HTERT RPE-1 (cell line): ENCODE measurements around the gene CDH5.

Experiments
- in situ Hi-C: fragments of 300-500 bp; cut with MboI; formaldehyde crosslinking; loops from 4 replicates; pipeline ENCODE4 v1.14.3; 2020; ENCODE audit warnings: low sequenced_read_pairs

CDH5 gene

DNA sequence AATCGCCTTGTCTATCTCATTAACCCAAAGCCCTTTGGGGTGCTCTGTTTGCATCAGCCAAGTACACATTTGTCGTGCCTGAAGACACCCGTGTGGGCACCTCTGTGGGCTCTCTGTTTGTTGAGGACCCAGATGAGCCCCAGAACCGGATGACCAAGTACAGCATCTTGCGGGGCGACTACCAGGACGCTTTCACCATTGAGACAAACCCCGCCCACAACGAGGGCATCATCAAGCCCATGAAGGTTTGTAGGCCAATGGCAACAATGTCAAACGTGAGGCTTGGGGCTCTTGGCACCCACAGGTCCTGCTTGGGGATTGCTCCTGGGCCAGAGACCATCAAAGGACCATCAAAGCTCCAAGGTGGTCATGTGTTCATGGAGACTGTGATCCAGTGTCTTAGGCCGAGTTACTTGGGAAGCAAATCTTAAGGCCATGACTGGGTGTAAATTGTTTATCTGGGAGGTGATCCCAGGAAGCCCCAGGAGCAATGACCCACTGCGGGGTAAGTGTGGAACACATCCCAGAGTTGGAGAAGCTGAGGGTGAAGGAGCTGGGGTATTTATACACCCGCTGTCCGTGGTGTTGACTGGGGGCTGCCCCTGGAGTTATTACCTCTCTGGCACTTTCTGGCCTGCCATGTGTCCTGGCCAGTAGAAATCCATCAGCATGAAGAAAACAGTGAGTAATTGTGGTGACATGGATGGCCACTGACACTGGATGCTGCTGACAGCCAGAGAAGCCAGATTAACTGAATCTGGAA is 24.0 kb downstream of the CDH5 start:
- in situ Hi-C loops = no loop called here

DNA sequence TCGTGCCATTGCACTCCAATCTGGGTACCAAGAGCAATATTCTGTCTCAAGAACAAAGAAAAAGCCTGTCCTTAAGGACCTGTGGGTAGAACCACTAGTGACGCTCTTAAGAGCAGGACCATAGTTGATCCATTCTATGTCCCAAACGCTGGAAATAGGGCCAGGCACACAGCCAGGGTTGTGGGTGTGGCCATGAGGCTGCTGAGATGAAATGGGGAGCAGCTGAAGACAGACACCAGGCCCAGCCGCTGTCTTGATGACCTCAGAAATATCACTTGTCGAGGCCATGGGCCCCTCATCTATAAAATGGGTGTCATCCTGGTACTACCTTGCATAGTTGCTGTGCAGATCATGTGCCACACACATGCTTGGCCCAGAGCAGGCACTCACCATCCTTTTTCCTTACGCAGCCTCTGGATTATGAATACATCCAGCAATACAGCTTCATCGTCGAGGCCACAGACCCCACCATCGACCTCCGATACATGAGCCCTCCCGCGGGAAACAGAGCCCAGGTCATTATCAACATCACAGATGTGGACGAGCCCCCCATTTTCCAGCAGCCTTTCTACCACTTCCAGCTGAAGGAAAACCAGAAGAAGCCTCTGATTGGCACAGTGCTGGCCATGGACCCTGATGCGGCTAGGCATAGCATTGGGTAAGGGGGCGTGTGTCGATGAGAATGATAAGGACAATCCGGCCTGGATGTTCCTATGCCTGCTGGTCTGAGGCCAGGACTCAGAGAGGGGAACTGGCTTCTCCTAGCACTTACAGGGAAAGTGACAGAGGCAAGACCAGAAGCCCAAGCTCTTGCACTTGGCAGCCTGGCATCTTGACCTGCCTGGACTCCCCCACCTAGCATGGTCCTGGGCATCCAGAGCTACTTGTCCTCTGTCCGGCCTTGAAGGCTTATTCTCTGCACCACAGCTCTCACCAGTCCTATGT is 25.5 kb downstream of the CDH5 start:
- in situ Hi-C loops = no loop called here

DNA sequence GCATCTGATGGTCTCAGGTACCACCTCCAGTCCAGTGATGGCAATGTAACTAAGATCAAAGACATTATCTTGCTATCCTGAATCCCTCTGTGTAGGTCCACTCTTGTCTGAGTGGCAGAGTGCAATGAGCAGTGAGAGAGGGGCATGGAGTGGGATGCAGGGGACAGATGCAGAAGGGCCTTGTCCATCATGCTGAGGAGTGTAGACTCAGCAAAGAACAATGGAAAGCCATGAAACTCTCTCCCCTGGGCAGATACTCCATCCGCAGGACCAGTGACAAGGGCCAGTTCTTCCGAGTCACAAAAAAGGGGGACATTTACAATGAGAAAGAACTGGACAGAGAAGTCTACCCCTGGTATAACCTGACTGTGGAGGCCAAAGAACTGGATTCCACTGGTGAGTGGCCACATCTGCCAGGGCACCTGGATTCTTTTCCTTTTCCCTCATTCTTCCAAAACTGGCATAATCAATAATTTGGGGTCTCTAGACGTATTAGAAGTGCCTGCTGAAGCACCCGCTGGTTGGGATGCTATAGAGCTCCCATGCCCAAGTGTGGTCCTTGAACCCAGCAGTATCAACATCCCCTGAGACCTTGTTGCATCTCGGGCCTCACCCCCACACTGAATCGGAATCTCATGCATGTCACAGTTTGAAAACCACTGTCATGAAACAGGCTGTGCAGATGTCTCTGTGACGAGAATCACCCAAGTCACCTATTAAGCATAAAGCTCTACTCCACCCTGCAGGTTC is 29.5 kb downstream of the CDH5 start:
- in situ Hi-C loops = no loop called here

DNA sequence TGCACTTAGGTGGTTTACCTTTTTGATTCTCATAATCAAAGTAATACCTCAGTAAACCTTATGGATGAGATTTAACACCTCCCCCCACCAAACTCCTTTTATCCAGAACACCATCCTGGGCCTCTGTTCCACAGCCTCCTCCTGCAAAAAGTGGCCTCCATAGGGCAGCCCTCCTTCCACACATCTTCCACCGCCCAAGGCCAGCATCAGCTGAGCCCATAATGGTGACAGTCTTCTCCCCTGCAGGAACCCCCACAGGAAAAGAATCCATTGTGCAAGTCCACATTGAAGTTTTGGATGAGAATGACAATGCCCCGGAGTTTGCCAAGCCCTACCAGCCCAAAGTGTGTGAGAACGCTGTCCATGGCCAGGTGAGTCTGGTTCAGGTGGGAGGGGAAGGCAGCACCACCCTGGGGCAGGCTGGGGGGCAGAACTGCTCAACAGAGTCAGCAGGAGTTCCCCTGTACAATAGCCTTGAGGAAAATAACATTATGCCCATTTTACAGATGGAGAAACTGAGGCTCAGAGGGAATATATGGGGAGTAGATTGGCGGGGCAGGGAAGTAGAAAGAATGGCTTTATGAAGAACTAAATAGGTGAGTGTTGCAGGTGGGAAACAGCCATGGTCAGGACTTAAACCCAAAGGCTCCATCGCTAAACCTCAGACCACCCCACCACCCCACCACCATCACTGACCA is 31.4 kb downstream of the CDH5 start:
- in situ Hi-C loops = no loop called here

DNA sequence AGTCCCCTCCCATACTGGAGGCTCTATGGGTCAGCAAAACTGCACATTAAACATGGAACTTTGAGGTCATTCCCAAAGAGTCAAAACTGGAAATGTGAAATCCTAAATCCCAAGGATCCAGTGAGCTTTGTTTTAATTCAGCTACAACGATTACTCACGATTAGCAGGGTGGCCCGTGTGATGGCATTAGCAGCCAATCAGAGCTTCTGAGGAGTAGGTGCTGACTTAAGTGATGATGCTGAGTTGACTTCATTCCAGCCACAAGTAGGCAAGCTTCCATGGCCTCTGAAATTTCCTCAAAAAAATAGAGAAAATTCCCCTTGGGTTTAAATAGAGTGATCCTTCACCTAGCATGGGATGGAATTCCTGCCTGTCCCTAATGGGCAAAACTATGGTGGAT is 32.5 kb downstream of the CDH5 start:
- in situ Hi-C loops = no loop called here

DNA sequence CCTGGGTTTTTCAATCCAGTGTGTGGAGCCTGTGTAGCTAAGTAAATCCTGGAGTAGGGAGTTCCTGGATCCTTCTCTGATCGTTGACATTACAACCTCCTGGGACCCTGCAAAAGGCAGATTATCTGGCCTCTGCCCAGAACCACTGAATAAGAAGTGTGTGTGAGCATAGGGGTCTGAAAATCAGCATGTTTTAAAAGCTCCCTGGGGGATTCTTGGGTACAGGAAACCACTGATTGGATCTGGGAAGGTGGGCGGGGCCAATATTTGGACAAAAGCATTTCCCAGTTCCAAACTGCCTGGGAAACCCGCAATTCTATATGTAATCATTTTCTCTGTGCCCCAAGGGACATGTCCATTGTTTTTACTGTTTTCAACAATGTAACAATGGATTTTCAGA is 33.4 kb downstream of the CDH5 start:
- in situ Hi-C loops = no loop called here

DNA sequence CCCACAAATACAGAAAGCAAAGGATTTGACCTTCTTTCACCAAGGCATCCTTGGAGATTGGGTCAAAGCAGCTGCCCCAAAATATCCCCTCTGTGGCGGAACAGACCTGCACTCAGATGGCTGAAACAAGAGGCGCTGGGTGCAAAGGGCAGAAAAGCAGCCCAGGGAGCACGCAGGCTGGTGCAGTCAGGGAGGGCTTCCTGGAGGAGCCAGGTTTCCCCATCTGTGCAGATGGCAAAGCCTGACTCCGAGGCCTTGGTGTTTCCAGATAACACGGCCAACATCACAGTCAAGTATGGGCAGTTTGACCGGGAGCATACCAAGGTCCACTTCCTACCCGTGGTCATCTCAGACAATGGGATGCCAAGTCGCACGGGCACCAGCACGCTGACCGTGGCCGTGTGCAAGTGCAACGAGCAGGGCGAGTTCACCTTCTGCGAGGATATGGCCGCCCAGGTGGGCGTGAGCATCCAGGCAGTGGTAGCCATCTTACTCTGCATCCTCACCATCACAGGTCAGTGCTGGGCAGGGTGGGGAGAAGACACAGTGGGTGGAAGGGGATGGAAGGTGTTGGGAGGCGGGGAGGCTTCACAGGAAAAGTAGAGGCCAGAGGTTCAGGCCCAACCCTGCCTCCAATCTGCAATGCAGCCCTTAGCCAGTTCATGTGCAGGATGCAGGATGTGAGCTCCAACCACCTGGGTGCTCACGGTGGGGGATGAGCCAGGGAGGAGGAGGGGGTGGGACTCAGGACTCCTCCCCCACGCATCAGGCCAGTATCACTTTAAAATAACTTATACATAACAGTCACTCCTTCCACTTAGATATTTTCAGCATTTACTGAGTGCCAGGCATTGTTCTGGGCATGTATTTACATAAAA is 34.3 kb downstream of the CDH5 start:
- in situ Hi-C loops = no loop called here

DNA sequence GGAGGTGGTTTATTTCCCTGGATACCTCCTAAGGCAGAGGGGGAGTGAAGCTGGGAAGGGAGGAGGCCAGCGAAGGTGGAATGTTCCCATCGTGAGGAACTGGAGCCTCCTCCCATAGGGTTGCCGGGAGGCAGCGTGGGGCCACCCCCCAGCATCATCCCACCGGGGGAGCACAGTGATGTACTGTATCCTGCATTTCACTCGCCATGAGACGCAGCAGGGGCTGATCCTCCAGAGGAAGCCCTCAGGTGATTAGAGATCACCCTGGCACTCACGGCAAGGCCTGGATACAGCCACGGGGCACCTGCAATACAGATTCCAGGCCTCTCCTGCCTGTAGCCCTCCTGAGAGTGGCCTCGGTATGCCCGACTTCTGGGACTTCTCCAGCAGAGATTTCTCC is 35.1 kb downstream of the CDH5 start:
- in situ Hi-C loops = no loop called here

DNA sequence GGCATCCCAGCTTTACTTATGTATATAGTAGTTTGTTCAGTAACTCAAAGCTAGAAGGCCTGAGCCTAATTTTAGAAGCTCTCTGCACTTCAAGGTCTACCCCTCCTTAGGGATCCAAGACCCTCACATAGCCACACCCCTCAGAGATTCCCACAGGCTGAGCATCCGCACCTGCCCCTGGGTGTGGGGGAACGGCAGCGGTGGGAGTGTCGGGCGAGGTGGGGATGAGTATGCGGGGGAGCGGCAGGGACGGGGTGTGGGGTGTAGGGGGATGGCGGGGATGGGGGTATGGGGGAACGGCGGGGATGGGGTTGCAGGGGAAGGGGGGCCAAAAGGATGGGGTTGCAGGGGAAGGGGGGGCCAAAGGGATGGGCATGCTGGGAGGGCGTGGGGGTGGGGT is 35.7 kb downstream of the CDH5 start:
- in situ Hi-C loops = no loop called here

DNA sequence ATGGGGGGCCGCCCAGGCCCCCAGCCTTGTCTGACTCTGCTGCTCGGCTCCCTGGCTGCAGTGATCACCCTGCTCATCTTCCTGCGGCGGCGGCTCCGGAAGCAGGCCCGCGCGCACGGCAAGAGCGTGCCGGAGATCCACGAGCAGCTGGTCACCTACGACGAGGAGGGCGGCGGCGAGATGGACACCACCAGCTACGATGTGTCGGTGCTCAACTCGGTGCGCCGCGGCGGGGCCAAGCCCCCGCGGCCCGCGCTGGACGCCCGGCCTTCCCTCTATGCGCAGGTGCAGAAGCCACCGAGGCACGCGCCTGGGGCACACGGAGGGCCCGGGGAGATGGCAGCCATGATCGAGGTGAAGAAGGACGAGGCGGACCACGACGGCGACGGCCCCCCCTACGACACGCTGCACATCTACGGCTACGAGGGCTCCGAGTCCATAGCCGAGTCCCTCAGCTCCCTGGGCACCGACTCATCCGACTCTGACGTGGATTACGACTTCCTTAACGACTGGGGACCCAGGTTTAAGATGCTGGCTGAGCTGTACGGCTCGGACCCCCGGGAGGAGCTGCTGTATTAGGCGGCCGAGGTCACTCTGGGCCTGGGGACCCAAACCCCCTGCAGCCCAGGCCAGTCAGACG is 36.2 kb downstream of the CDH5 start:
- in situ Hi-C loops = no loop called here

DNA sequence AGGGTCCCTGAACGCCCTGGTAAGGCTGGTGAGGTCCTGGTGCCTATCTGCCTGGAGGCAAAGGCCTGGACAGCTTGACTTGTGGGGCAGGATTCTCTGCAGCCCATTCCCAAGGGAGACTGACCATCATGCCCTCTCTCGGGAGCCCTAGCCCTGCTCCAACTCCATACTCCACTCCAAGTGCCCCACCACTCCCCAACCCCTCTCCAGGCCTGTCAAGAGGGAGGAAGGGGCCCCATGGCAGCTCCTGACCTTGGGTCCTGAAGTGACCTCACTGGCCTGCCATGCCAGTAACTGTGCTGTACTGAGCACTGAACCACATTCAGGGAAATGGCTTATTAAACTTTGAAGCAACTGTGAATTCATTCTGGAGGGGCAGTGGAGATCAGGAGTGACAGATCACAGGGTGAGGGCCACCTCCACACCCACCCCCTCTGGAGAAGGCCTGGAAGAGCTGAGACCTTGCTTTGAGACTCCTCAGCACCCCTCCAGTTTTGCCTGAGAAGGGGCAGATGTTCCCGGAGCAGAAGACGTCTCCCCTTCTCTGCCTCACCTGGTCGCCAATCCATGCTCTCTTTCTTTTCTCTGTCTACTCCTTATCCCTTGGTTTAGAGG is 37.1 kb downstream of the CDH5 start:
- in situ Hi-C loops = no loop called here

DNA sequence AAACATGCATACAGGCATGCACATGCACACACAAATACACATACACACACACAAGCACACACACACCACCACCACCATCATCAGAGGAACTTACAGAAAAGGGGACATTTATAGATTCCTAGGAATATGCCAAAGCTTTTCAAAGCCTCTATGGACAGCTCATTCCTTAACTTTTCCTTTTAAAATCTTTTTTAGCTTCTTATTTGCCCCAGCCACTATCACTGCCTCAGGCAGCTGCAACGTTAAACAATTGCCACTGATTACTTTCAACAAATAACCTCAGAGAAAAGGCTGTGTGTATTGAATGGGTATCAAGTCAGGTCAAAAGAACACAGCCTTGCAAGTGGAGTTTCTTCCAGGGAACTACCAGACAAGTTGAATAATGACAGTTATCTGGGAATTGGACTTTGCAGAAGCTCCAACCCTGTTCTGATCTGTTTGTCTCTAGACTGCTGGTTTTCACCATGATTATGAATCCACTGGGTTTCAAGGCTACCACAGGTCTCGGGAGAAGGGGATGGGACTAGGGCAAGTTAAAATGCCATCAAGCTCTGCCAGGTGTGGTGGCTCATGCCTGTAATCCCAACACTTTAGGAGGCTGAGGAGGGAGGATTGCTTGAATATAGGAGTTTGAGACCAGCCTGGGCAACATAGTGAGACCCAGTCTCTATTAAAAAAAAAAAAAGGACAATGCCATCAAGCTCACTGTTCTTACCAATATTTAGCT is 38.7 kb downstream of the CDH5 start:
- in situ Hi-C loops = no loop called here

DNA sequence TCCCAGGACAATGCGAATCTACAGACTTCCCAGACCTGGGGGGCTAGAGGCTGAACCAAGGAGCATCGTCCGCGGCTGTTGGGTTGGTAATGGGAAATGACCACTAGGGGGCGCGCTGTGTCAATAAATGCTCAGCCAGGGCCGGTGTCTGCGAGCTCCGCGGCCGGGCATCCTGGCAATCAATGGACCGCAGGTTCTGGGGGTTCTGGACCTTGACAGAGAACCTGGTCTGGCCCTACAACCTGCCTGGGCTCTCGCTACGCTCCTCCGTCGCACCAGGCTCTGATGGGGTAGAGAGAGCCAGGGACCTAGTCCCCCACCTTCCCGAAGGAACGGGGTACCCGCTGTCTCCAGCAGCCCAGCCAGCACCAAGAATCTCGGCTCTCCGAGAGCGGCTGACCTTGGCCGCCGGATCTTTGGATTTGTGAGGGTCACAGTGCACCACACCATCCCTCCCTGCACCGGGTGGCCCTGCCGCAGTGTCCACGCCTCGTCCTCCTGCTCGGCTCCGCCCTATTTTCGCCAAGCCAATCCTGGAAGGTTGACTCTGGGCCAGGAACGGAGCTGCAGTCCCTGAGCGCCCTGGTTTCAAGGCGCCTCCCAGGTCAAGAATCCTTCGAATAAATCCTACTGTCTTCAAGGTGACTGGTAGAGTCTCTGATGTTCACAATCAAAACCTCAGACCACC is 40.2 kb downstream of the CDH5 start:
- in situ Hi-C loops = no loop called here

DNA sequence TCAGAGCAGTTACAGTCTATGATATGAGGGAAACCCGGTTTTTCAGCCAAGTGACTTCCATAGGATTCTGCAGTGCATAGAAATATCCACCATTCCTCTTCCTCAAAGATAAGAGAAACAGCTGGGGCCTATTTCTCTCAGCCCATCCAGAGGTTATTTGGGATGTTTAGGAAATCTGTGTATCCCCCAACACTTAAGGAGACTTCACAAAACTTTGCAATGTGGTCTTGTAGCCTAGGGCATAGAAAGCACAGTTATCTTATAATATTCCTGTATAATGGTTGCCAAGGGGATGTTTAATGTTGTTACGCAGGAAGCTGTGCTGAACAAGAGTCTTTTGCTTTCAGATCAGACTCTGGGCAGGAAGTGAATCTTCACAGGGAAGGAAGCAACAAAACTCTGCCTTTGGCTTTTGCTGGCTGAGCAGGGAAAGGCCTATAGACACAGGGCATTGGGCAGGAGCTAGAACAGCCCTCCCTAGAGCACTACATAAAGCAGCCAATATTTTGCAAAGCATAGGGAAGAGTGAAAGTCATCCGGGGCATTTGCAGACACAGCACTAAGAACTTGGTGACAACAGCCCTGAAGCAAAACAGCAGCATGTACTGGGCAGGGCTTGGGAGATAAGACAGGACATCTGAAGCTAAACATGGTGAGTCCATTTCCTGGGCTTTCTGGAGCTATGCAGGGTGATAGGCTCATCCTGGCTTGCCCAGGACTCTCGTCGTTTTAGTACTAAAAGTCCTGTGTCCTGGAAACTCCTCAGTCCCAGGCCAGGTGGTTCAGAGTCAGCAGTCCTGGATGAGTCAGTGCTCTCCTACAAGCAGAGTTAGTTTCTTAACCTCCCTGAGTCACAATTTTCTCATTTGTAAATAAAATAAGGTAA is 41.9 kb downstream of the CDH5 start:
- in situ Hi-C loops = no loop called here

DNA sequence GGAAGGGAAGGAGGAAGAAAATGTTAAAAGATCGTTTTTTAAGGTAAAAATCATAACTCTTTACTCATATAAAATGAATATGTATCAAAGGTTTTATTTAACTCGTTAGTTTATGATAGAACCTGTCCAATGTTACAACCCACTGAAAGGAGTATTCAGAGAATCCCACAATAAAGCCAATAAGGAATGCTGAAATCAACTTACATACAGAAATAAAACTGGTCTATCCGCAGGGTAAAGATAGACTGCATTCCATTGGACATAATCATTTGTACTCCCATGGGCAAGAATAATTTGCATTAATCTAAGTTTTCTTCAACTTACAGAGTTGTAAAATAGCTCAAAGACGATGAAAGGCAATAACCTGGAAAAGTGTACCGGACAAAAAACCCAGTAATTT is 42.7 kb downstream of the CDH5 start:
- in situ Hi-C loops = no loop called here

DNA sequence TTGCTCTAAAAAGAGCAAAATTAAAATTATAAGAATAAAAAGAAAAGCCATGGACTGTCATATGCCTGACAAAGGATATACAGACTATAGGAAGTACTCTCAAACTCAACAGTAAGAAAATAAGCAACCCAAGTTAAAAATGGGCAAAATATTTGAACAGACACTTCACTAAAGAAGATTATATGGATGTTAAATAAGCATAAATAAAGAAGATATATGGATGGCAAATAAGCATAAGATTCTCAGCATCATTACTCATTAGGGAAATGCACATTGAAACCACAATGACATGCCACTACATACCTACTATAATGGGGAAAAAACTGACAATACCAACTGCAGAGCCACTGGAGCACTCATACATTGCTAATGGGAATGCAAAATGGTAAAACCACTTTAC is 45.7 kb downstream of the CDH5 start:
- in situ Hi-C loops = no loop called here

DNA sequence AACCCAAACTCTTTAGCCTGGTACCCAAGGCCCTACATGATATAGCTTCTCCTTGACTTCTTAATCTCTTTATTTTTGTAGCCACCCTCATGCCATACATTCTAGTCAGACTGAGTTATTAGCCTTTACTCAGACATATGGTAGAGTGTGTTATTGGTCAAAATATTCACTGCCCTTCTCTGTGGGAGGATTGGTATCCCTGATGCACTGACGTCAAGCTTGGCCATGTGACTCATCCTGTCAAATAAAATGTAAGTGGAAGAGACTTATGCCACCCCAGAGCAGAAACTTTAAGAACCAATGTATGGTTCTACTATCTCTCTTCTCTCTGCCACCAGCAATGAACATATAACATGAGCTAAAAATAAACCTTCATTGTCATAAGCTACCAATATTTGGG is 48.4 kb downstream of the CDH5 start:
- in situ Hi-C loops = no loop called here
